DOHH2 (cell line): ENCODE results near the gene CEACAM20.

Experiments
- CTCF ChIP-seq: fragments of 200-600 bp; sonication (generic); IDR thresholded peaks from one replicate; pipeline ENCODE4 v1.5.1; 2014; ENCODE audit warnings: antibody characterized with exemption, mild to moderate bottlenecking, low read depth, low read length; ENCODE audit not compliant: poor library complexity, severe bottlenecking
- EZH2phosphoT487 ChIP-seq: fragments of 200-600 bp; sonication (generic); IDR thresholded peaks from 2 replicates; pipeline ENCODE4 v1.6.1; 2017; ENCODE audit warnings: borderline replicate concordance, mild to moderate bottlenecking, antibody characterized with exemption, low read length, moderate library complexity, mixed read lengths

- TF ChIP-seq CTCF: no peak
- TF ChIP-seq EZH2phosphoT487: no peak
Observed at GRCh38 chr19:44539991-44540390, 10.5 kb upstream of the CEACAM20 start.
